HEK293 (cell line): ENCODE data around the gene ZNF83.
A peak's percentile ranks its signal among the peaks of the same experiment; 100 is the strongest.

Experiments used
- EGR2 ChIP-seq: fragments of 450-650 bp; formaldehyde crosslinking; IDR thresholded peaks from 2 replicates; pipeline ENCODE4 v1.5.1; 2016; ENCODE audit warnings: low read depth, missing biosample characterization, missing genetic modification characterization
- HOXA7 ChIP-seq: sonication (generic); formaldehyde crosslinking; IDR thresholded peaks from 2 replicates; pipeline ENCODE4 v1.8.1; 2022; ENCODE audit warnings: missing genetic modification reagents, borderline replicate concordance
- MEIS1 ChIP-seq: sonication (generic); formaldehyde crosslinking; IDR thresholded peaks from 2 replicates; pipeline ENCODE4 v1.8.1; 2022; ENCODE audit warnings: missing genetic modification reagents, mild to moderate bottlenecking, borderline replicate concordance
- MYNN ChIP-seq: fragments of 450-650 bp; formaldehyde crosslinking; IDR thresholded peaks from 2 replicates; pipeline ENCODE4 v1.5.1; 2016; ENCODE audit warnings: missing biosample characterization, missing genetic modification characterization, borderline replicate concordance
- ZBTB48 ChIP-seq: fragments of 450-650 bp; formaldehyde crosslinking; IDR thresholded peaks from 2 replicates; pipeline ENCODE4 v1.5.1; 2016; ENCODE audit warnings: missing biosample characterization, missing genetic modification characterization
- ZBTB7A ChIP-seq: fragments of 450-650 bp; formaldehyde crosslinking; IDR thresholded peaks from 2 replicates; pipeline ENCODE4 v1.5.1; 2016; ENCODE audit warnings: low read depth, missing biosample characterization, missing genetic modification characterization
- ZFP37 ChIP-seq: fragments of 450-650 bp; formaldehyde crosslinking; IDR thresholded peaks from 2 replicates; pipeline ENCODE4 v1.5.1; 2016; ENCODE audit warnings: missing biosample characterization, missing genetic modification characterization
- ZFP69B ChIP-seq: fragments of 450-650 bp; formaldehyde crosslinking; IDR thresholded peaks from 2 replicates; pipeline ENCODE4 v1.5.1; 2016; ENCODE audit warnings: missing biosample characterization, missing genetic modification characterization
- ZIC2 ChIP-seq: fragments of 450-650 bp; formaldehyde crosslinking; IDR thresholded peaks from 2 replicates; pipeline ENCODE4 v1.5.1; 2016; ENCODE audit warnings: missing biosample characterization, missing genetic modification characterization
- ZNF133 ChIP-seq: fragments of 450-650 bp; formaldehyde crosslinking; IDR thresholded peaks from 2 replicates; pipeline ENCODE4 v1.5.1; 2016; ENCODE audit warnings: missing biosample characterization, missing genetic modification characterization
- ZNF140 ChIP-seq: fragments of 450-650 bp; formaldehyde crosslinking; IDR thresholded peaks from 2 replicates; pipeline ENCODE4 v1.5.1; 2016; ENCODE audit warnings: missing biosample characterization, missing genetic modification characterization
- ZNF157 ChIP-seq: fragments of 450-650 bp; formaldehyde crosslinking; IDR thresholded peaks from 2 replicates; pipeline ENCODE4 v1.5.1; 2016; ENCODE audit warnings: missing biosample characterization, missing genetic modification characterization
- ZNF174 ChIP-seq: fragments of 450-650 bp; formaldehyde crosslinking; IDR thresholded peaks from 2 replicates; pipeline ENCODE4 v1.5.0; 2017; ENCODE audit warnings: missing biosample characterization, mild to moderate bottlenecking, missing genetic modification characterization
- ZNF311 ChIP-seq: fragments of 450-650 bp; formaldehyde crosslinking; IDR thresholded peaks from 2 replicates; pipeline ENCODE4 v1.5.1; 2017; ENCODE audit warnings: missing biosample characterization, missing genetic modification characterization, borderline replicate concordance
- ZNF341 ChIP-seq: fragments of 450-650 bp; formaldehyde crosslinking; IDR thresholded peaks from 2 replicates; pipeline ENCODE4; 2016; ENCODE audit warnings: low read depth, missing biosample characterization, missing genetic modification characterization
- ZNF501 ChIP-seq: fragments of 450-650 bp; formaldehyde crosslinking; IDR thresholded peaks from 2 replicates; pipeline ENCODE4 v1.5.1; 2016; ENCODE audit warnings: missing biosample characterization, missing genetic modification characterization
- ZNF514 ChIP-seq: fragments of 450-650 bp; formaldehyde crosslinking; IDR thresholded peaks from 2 replicates; pipeline ENCODE4 v1.5.1; 2016; ENCODE audit warnings: missing biosample characterization, missing genetic modification characterization
- ZNF558 ChIP-seq: fragments of 450-650 bp; formaldehyde crosslinking; IDR thresholded peaks from 2 replicates; pipeline ENCODE4 v1.5.1; 2016; ENCODE audit warnings: missing biosample characterization, missing genetic modification characterization
- ZNF623 ChIP-seq: fragments of 450-650 bp; formaldehyde crosslinking; IDR thresholded peaks from 2 replicates; pipeline ENCODE4 v1.5.1; 2016; ENCODE audit warnings: missing biosample characterization, missing genetic modification characterization
- ZNF658 ChIP-seq: fragments of 450-650 bp; formaldehyde crosslinking; IDR thresholded peaks from 2 replicates; pipeline ENCODE4; 2016; ENCODE audit warnings: missing biosample characterization, missing genetic modification characterization
- ZNF664 ChIP-seq: fragments of 450-650 bp; formaldehyde crosslinking; IDR thresholded peaks from 2 replicates; pipeline ENCODE4 v1.5.1; 2016; ENCODE audit warnings: missing biosample characterization, missing genetic modification characterization
- ZNF747 ChIP-seq: fragments of 450-650 bp; formaldehyde crosslinking; IDR thresholded peaks from 2 replicates; pipeline ENCODE4 v1.5.1; 2016; ENCODE audit warnings: missing biosample characterization, missing genetic modification characterization
- ZSCAN23 ChIP-seq: fragments of 450-650 bp; formaldehyde crosslinking; IDR thresholded peaks from 2 replicates; pipeline ENCODE4 v1.5.1; 2016; ENCODE audit warnings: missing biosample characterization, missing genetic modification characterization
- TF ChIP-seq, protein P1 (sequence below): fragments of 450-650 bp; formaldehyde crosslinking; IDR thresholded peaks from 2 replicates; pipeline ENCODE4 v1.5.1; 2016; ENCODE audit warnings: missing biosample characterization, missing genetic modification characterization
- TF ChIP-seq, protein P2 (sequence below): fragments of 450-650 bp; formaldehyde crosslinking; IDR thresholded peaks from 2 replicates; pipeline ENCODE4 v1.5.1; 2016; ENCODE audit warnings: missing biosample characterization, missing genetic modification characterization, borderline replicate concordance
- TF ChIP-seq, protein P3 (sequence below): fragments of 450-650 bp; formaldehyde crosslinking; IDR thresholded peaks from 2 replicates; pipeline ENCODE4 v1.5.1; 2016; ENCODE audit warnings: missing biosample characterization, missing genetic modification characterization
- TF ChIP-seq, protein P4 (sequence below): fragments of 450-650 bp; formaldehyde crosslinking; IDR thresholded peaks from 2 replicates; pipeline ENCODE4 v1.5.1; 2016; ENCODE audit warnings: missing biosample characterization, missing genetic modification characterization

The ZNF83 gene

DNA sequence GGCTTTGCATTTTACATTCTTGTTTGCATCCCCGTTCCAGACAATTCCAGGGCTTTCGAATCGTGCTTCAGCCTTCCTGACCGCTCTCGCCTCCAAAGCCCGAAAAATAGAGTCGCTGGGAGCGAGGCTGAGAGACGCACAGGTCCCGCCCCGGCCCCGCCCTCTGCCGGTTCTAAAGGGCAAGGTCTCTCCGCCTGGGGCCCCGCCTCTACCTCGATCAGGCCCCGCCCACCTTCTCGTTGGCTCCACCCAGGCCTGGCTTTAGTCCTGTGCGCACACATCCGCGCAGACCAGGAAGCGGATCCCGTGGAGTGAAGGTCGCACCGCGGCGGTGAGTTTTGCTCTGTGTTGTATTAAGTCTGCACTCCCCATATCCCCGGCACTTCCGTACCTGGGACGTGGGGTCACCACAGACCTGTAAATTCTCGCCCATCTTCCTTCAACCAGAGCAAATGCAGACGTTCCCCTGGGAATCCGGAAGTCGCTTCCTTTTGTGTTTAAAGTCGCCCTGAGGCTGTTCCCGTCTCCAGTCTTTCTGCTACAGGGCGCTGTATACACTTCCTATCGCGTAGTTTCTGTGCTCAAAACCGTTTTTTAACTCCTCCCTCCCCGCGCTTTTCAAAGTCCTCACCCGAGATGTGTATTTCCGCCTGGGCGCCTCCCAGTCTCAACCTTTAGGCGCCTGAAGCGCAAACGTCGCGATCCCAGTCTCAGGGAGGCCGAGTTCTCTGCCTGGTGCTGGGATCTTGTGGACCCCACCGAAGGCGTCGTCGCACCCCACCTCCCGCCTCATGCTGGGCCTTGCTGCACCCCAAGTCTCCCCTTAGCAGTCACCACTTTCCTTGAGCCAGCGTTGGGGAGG, 67.9 kb downstream of the ZNF83 start, which contains the start of gene ZNF701 (continued):
- TF ChIP-seq ZNF501 (tag by site-specific recombination) (no peak), ZNF658 (tag by site-specific recombination) (no peak), ZIC2 (no peak), MYNN (tag by site-specific recombination) (no peak), ZNF140 (tag by site-specific recombination) (no peak), ZNF747 (tag by site-specific recombination) (no peak), ZNF174 (tag by site-specific recombination) (no peak), ZFP37 (0 out of 2 replicates have a peak, but pooled peaks have one; percentile 26), ZNF514 (tag by site-specific recombination) (no peak), EGR2 (tag by site-specific recombination) (no peak), ZNF341 (tag by site-specific recombination) (peak; percentile 86), ZFP69B (peak; percentile 60; the same call in 1 of the 2 replicates), ZSCAN23 (tag by site-specific recombination) (no peak), MEIS1 (no peak), ZNF157 (tag by site-specific recombination) (no peak), ZNF133 (tag by site-specific recombination) (no peak), ZBTB48 (tag by site-specific recombination) (peak; percentile 33; the same call in 1 of the 2 replicates), ZBTB7A (no peak), ZNF311 (tag by site-specific recombination) (no peak), ZNF664 (tag by site-specific recombination) (no peak), ZNF623 (tag by site-specific recombination) (no peak), HOXA7 (CRISPR knock-in tag) (no peak), ZNF558 (no peak)
- TF ChIP-seq, protein P1, sequence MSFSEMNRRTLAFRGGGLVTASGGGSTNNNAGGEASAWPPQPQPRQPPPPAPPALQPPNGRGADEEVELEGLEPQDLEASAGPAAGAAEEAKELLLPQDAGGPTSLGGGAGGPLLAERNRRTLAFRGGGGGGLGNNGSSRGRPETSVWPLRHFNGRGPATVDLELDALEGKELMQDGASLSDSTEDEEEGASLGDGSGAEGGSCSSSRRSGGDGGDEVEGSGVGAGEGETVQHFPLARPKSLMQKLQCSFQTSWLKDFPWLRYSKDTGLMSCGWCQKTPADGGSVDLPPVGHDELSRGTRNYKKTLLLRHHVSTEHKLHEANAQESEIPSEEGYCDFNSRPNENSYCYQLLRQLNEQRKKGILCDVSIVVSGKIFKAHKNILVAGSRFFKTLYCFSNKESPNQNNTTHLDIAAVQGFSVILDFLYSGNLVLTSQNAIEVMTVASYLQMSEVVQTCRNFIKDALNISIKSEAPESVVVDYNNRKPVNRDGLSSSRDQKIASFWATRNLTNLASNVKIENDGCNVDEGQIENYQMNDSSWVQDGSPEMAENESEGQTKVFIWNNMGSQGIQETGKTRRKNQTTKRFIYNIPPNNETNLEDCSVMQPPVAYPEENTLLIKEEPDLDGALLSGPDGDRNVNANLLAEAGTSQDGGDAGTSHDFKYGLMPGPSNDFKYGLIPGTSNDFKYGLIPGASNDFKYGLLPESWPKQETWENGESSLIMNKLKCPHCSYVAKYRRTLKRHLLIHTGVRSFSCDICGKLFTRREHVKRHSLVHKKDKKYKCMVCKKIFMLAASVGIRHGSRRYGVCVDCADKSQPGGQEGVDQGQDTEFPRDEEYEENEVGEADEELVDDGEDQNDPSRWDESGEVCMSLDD (tag by site-specific recombination): no peak
- TF ChIP-seq, protein P2, sequence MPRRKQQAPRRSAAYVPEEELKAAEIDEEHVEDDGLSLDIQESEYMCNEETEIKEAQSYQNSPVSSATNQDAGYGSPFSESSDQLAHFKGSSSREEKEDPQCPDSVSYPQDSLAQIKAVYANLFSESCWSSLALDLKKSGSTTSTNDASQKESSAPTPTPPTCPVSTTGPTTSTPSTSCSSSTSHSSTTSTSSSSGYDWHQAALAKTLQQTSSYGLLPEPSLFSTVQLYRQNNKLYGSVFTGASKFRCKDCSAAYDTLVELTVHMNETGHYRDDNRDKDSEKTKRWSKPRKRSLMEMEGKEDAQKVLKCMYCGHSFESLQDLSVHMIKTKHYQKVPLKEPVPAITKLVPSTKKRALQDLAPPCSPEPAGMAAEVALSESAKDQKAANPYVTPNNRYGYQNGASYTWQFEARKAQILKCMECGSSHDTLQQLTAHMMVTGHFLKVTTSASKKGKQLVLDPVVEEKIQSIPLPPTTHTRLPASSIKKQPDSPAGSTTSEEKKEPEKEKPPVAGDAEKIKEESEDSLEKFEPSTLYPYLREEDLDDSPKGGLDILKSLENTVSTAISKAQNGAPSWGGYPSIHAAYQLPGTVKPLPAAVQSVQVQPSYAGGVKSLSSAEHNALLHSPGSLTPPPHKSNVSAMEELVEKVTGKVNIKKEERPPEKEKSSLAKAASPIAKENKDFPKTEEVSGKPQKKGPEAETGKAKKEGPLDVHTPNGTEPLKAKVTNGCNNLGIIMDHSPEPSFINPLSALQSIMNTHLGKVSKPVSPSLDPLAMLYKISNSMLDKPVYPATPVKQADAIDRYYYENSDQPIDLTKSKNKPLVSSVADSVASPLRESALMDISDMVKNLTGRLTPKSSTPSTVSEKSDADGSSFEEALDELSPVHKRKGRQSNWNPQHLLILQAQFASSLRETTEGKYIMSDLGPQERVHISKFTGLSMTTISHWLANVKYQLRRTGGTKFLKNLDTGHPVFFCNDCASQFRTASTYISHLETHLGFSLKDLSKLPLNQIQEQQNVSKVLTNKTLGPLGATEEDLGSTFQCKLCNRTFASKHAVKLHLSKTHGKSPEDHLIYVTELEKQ (tag by site-specific recombination): no peak
- TF ChIP-seq, protein P3, sequence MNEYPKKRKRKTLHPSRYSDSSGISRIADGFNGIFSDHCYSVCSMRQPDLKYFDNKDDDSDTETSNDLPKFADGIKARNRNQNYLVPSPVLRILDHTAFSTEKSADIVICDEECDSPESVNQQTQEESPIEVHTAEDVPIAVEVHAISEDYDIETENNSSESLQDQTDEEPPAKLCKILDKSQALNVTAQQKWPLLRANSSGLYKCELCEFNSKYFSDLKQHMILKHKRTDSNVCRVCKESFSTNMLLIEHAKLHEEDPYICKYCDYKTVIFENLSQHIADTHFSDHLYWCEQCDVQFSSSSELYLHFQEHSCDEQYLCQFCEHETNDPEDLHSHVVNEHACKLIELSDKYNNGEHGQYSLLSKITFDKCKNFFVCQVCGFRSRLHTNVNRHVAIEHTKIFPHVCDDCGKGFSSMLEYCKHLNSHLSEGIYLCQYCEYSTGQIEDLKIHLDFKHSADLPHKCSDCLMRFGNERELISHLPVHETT (tag by site-specific recombination): no peak
- TF ChIP-seq, protein P4, sequence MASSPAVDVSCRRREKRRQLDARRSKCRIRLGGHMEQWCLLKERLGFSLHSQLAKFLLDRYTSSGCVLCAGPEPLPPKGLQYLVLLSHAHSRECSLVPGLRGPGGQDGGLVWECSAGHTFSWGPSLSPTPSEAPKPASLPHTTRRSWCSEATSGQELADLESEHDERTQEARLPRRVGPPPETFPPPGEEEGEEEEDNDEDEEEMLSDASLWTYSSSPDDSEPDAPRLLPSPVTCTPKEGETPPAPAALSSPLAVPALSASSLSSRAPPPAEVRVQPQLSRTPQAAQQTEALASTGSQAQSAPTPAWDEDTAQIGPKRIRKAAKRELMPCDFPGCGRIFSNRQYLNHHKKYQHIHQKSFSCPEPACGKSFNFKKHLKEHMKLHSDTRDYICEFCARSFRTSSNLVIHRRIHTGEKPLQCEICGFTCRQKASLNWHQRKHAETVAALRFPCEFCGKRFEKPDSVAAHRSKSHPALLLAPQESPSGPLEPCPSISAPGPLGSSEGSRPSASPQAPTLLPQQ (tag by site-specific recombination): peak; percentile 83
